ENCODE data around the gene CCL27. TPM values are rescaled to one million over a fixed set of nuclear protein-coding genes. Genes with fewer than 3 reads are reported as not detected.

Gene CCL27
- total RNA-seq, 1 experiment from 2014 or later = 0.95 TPM

DNA sequence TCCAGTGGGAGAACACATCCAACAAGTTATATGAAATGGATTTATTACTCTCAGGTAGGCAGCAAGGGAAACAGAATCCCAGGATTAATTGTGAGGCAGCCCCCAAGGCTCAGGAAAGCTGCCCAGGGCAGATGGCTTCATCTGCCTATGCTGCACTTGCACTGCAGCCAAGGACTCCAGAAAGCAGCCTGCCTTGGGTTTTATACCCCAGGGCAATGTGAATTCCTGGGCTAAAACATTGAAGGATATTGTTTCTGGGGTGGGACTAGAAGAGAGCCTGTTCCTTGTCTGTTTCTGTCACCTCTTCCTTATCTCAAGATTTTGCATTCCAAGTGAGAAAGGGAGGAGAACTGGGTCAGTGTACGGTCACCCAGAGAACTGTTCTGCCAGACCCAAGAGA lies 8.8 kb upstream of the CCL27 start:
- CTCF ChIA-PET = no interaction called here
- no TSS peak for BruUV-seq (replicated peaks)
- no peaks in the 10 kb centered on the region for H3K27me3 ChIP-seq (ENCODE audit: control insufficient read depth, insufficient read depth, low read length)
- no peaks in the 10 kb centered on the region for H3K36me3 ChIP-seq (ENCODE audit: control insufficient read depth, insufficient read depth, low read length)
- POLR2A ChIA-PET = no interaction called here
- intact Hi-C loops (cut with micrococcal nuclease; ENCODE audit: unreplicated experiment) = no loop called here
- TF ChIP-seq, protein P1, sequence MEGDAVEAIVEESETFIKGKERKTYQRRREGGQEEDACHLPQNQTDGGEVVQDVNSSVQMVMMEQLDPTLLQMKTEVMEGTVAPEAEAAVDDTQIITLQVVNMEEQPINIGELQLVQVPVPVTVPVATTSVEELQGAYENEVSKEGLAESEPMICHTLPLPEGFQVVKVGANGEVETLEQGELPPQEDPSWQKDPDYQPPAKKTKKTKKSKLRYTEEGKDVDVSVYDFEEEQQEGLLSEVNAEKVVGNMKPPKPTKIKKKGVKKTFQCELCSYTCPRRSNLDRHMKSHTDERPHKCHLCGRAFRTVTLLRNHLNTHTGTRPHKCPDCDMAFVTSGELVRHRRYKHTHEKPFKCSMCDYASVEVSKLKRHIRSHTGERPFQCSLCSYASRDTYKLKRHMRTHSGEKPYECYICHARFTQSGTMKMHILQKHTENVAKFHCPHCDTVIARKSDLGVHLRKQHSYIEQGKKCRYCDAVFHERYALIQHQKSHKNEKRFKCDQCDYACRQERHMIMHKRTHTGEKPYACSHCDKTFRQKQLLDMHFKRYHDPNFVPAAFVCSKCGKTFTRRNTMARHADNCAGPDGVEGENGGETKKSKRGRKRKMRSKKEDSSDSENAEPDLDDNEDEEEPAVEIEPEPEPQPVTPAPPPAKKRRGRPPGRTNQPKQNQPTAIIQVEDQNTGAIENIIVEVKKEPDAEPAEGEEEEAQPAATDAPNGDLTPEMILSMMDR (IDR thresholded peaks at IDR 0.05) = no peak
- TF ChIP-seq SIN3A (IDR thresholded peaks at IDR 0.05; ENCODE audit: borderline replicate concordance, insufficient read depth, low read depth, low read length) = no peak
- no peak for TF ChIP-seq TCF7L2 (IDR thresholded peaks at IDR 0.05; ENCODE audit: low read depth, low read length)
- no peak for TF ChIP-seq POLR2AphosphoS5 (IDR thresholded peaks at IDR 0.05; ENCODE audit: low read depth, low read length)
- TF ChIP-seq, protein P2, sequence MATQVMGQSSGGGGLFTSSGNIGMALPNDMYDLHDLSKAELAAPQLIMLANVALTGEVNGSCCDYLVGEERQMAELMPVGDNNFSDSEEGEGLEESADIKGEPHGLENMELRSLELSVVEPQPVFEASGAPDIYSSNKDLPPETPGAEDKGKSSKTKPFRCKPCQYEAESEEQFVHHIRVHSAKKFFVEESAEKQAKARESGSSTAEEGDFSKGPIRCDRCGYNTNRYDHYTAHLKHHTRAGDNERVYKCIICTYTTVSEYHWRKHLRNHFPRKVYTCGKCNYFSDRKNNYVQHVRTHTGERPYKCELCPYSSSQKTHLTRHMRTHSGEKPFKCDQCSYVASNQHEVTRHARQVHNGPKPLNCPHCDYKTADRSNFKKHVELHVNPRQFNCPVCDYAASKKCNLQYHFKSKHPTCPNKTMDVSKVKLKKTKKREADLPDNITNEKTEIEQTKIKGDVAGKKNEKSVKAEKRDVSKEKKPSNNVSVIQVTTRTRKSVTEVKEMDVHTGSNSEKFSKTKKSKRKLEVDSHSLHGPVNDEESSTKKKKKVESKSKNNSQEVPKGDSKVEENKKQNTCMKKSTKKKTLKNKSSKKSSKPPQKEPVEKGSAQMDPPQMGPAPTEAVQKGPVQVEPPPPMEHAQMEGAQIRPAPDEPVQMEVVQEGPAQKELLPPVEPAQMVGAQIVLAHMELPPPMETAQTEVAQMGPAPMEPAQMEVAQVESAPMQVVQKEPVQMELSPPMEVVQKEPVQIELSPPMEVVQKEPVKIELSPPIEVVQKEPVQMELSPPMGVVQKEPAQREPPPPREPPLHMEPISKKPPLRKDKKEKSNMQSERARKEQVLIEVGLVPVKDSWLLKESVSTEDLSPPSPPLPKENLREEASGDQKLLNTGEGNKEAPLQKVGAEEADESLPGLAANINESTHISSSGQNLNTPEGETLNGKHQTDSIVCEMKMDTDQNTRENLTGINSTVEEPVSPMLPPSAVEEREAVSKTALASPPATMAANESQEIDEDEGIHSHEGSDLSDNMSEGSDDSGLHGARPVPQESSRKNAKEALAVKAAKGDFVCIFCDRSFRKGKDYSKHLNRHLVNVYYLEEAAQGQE (IDR thresholded peaks at IDR 0.05; ENCODE audit: insufficient read depth in 1 of 2, low read depth in 2 of 2, low read length in 1 of 2) = no peak
- DNase-seq (ENCODE audit: low read depth, low spot score) (no peak), ATAC-seq (no peak)
- H3K27ac ChIP-seq (ENCODE audit: low read length) = no peak overlapping the region
- no peaks in the 10 kb centered on the region; the same call in 1 of the 2 replicates for H3K4me1 ChIP-seq (ENCODE audit: control insufficient read depth, insufficient read depth, low read length)
- no peaks in the 10 kb centered on the region for H3K9me3 ChIP-seq (ENCODE audit: control insufficient read depth, insufficient read depth, low read depth, low read length)
- no peak overlapping the region for H3K4me3 ChIP-seq (ENCODE audit: low read depth in 2 of 2, low read length in 2 of 2)
- in situ Hi-C loops (cut with HindIII; ENCODE audit: low pct_unique_long_range_greater_than_20kb, low sequenced_read_pairs) = no loop called here

DNA sequence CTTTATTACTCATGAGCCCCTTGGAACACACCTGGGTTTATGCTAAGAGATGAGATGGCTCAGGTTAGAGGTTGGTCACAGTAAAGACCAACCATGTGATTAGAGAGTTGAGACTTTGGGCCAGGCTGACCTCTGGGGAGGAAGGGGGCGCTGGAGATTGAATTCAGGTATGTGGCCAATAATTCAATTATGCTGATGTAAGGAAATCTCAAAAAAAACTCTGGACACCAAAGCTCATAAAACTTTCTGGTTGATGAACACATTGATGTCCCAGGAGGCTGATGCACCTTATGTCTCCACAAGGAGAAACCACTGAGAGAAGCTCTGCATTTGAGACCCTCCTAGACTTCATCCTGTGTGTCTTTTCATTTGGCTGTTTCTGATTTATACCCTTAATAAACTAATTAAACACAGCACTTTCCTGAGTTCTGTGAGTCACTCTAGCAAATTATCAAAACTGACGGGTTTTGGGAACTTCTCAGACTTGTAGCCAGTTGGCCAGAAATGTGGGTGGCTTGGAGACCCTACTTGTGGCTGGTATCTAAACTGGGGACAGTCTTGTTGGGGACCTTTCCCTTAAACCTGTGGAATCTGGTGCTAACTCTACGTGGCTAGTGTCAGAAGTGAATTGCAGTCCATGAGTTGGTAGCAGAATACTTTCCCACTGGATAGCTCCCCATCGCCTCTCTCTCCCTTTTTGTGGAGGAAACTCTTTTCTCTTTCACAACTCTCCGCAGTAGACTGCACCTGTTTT lies 7.5 kb upstream of the CCL27 start:
- no peak for TF ChIP-seq POLR2AphosphoS5 (IDR thresholded peaks at IDR 0.05; ENCODE audit: low read depth, low read length)
- TF ChIP-seq, protein P1 (IDR thresholded peaks at IDR 0.05) = no peak
- ATAC-seq (no peak), DNase-seq (ENCODE audit: low read depth, low spot score) (no peak)
- ChIA-PET POLR2A (interaction anchor here (0.6 kb wide), 1 partner anchor 22 kb away, joined by 3 read pairs; no protein-coding TSS in a partner anchor), CTCF (no interaction called here)
- in situ Hi-C loops (cut with HindIII; ENCODE audit: low pct_unique_long_range_greater_than_20kb, low sequenced_read_pairs) = no loop called here
- Histone ChIP-seq H3K27me3 (ENCODE audit: control insufficient read depth, insufficient read depth, low read length) (no peaks in the 10 kb centered on the region), H3K27ac (ENCODE audit: low read length) (no peak overlapping the region), H3K36me3 (ENCODE audit: control insufficient read depth, insufficient read depth, low read length) (no peaks in the 10 kb centered on the region), H3K9me3 (ENCODE audit: control insufficient read depth, insufficient read depth, low read depth, low read length) (no peaks in the 10 kb centered on the region), H3K4me3 (ENCODE audit: low read depth in 2 of 2, low read length in 2 of 2) (no peak overlapping the region), H3K4me1 (ENCODE audit: control insufficient read depth, insufficient read depth, low read length) (no peaks in the 10 kb centered on the region; the same call in 1 of the 2 replicates)
- no TSS peak for BruUV-seq (replicated peaks)
- intact Hi-C loops (cut with micrococcal nuclease; ENCODE audit: unreplicated experiment) = no loop called here

Data from Panc1 (cell line).